ENCODE data around the gene REXO1. TPM values are rescaled to one million over a fixed set of nuclear protein-coding genes. Genes with fewer than 3 reads are reported as not detected.

The REXO1 gene
- polyA plus RNA-seq, 2 of the 4 experiments (the other 2 are of a cell fraction), result 5.6 to 13.8 TPM

DNA sequence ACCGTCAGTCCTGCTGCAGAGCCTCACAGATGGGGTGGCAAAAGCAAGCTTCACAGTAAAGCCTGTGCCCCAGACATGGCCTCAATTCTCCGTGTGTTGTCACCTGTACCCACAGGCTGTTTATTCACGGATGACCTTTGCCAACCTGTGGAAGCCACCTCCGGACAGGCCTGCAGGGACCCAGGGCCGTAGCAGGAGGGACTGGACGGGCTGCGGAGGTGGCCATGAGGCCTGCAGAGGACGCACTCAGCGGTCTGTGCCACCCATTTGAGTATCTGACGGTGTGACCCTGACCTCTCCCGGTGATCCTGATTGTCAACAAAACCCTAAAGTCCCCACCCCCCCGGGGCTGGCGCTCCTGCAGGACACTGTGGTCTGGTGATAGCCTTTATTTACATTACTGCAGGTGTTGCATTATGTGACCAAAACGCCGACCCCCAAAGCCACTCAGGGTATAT lies 22.9 kb upstream of the REXO1 start:
- POLR2A ChIA-PET, result no interaction called here
- no peak for TF ChIP-seq GATA3 (IDR thresholded peaks at IDR 0.05; ENCODE audit: borderline replicate concordance)
- no peak for TF ChIP-seq NR3C1 (IDR thresholded peaks at IDR 0.05)
- no peak for TF ChIP-seq HDAC2 (IDR thresholded peaks at IDR 0.05)
- TF ChIP-seq ESRRA (IDR thresholded peaks at IDR 0.05; ENCODE audit: borderline replicate concordance, low read length), result no peak
- TF ChIP-seq CEBPB (IDR thresholded peaks at IDR 0.05), result no peak
- no peak for TF ChIP-seq KDM5A (IDR thresholded peaks at IDR 0.05)
- no peak for TF ChIP-seq FOSL2 (IDR thresholded peaks at IDR 0.05)
- no peak for TF ChIP-seq FOSL2 (CRISPR knock-in tag; IDR thresholded peaks at IDR 0.05)
- no peak for TF ChIP-seq RFX5 (IDR thresholded peaks at IDR 0.05)
- no peak for TF ChIP-seq NPAS2 (CRISPR knock-in tag; IDR thresholded peaks at IDR 0.05; ENCODE audit: borderline replicate concordance)
- no peak for TF ChIP-seq PHF8 (IDR thresholded peaks at IDR 0.05; ENCODE audit: borderline replicate concordance, low read depth)
- TF ChIP-seq, protein P1, sequence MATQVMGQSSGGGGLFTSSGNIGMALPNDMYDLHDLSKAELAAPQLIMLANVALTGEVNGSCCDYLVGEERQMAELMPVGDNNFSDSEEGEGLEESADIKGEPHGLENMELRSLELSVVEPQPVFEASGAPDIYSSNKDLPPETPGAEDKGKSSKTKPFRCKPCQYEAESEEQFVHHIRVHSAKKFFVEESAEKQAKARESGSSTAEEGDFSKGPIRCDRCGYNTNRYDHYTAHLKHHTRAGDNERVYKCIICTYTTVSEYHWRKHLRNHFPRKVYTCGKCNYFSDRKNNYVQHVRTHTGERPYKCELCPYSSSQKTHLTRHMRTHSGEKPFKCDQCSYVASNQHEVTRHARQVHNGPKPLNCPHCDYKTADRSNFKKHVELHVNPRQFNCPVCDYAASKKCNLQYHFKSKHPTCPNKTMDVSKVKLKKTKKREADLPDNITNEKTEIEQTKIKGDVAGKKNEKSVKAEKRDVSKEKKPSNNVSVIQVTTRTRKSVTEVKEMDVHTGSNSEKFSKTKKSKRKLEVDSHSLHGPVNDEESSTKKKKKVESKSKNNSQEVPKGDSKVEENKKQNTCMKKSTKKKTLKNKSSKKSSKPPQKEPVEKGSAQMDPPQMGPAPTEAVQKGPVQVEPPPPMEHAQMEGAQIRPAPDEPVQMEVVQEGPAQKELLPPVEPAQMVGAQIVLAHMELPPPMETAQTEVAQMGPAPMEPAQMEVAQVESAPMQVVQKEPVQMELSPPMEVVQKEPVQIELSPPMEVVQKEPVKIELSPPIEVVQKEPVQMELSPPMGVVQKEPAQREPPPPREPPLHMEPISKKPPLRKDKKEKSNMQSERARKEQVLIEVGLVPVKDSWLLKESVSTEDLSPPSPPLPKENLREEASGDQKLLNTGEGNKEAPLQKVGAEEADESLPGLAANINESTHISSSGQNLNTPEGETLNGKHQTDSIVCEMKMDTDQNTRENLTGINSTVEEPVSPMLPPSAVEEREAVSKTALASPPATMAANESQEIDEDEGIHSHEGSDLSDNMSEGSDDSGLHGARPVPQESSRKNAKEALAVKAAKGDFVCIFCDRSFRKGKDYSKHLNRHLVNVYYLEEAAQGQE (IDR thresholded peaks at IDR 0.05), result no peak
- TF ChIP-seq, protein P2, sequence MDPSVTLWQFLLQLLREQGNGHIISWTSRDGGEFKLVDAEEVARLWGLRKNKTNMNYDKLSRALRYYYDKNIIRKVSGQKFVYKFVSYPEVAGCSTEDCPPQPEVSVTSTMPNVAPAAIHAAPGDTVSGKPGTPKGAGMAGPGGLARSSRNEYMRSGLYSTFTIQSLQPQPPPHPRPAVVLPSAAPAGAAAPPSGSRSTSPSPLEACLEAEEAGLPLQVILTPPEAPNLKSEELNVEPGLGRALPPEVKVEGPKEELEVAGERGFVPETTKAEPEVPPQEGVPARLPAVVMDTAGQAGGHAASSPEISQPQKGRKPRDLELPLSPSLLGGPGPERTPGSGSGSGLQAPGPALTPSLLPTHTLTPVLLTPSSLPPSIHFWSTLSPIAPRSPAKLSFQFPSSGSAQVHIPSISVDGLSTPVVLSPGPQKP (IDR thresholded peaks at IDR 0.05; ENCODE audit: low read depth, low read length), result no peak
- no peak for TF ChIP-seq EHF (CRISPR knock-in tag; IDR thresholded peaks at IDR 0.05)
- CTCF ChIA-PET, result no interaction called here
- no peak for FAIRE-seq
- no peak for ATAC-seq
- H3K9me3 ChIP-seq, result no peaks in the 10 kb centered on the region
- no peak overlapping the region for H3K4me3 ChIP-seq
- DNase-seq (ENCODE audit: low read depth in 1 of 2, low spot score in 1 of 2), result no peak
- peaks cover 10% of the 10 kb centered on the region for H3K4me1 ChIP-seq
- no peak overlapping the region for H3K27ac ChIP-seq
- no peak overlapping the region for H3K4me2 ChIP-seq
- 83% methylated on average over 8 of the region's 15 CpGs for WGBS (ENCODE audit: missing lambda C conversion rate)

- CTCF ChIA-PET, result no interaction called here
- no peaks in the 10 kb centered on the region for H3K9me3 ChIP-seq
- no peak overlapping the region for H3K27ac ChIP-seq
- POLR2A ChIA-PET, result interaction anchor here (0.7 kb wide), 1 partner anchor 21 kb away, joined by 5 read pairs; no protein-coding TSS in a partner anchor
- DNase-seq (ENCODE audit: low read depth in 1 of 2, low spot score in 1 of 2), result no peak
- WGBS (ENCODE audit: missing lambda C conversion rate), result 79% methylated on average over 7 of the region's 7 CpGs
- FAIRE-seq, result no peak
- TF ChIP-seq PHF8 (IDR thresholded peaks at IDR 0.05; ENCODE audit: borderline replicate concordance, low read depth) (no peak), KDM5A (IDR thresholded peaks at IDR 0.05) (no peak), MAFK (IDR thresholded peaks at IDR 0.05; ENCODE audit: partially characterized antibody) (no peak), JUNB (IDR thresholded peaks at IDR 0.05) (no peak), POLR2AphosphoS2 (conservative IDR thresholded peaks at IDR 0.05; ENCODE audit: low read length) (no peak), RCOR1 (IDR thresholded peaks at IDR 0.05; ENCODE audit: low read depth, low read length) (no peak), KDM1A (IDR thresholded peaks at IDR 0.05; ENCODE audit: low read depth) (no peak), CEBPB (IDR thresholded peaks at IDR 0.05) (no peak), TFCP2L1 (CRISPR knock-in tag; IDR thresholded peaks at IDR 0.05) (no peak), NFE2L2 (conservative IDR thresholded peaks at IDR 0.05; ENCODE audit: low read length) (no peak), RARB (CRISPR knock-in tag; IDR thresholded peaks at IDR 0.05) (no peak), TP53 (CRISPR knock-in tag; IDR thresholded peaks at IDR 0.05) (no peak), HOXA7 (CRISPR knock-in tag; IDR thresholded peaks at IDR 0.05) (no peak), ZC3H11A (IDR thresholded peaks at IDR 0.05) (no peak), CTCF (IDR thresholded peaks at IDR 0.05) (no peak)
- TF ChIP-seq, protein P3, sequence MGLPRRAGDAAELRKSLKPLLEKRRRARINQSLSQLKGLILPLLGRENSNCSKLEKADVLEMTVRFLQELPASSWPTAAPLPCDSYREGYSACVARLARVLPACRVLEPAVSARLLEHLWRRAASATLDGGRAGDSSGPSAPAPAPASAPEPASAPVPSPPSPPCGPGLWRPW (IDR thresholded peaks at IDR 0.05), result no peak
- TF ChIP-seq, protein P2 (IDR thresholded peaks at IDR 0.05; ENCODE audit: low read depth, low read length), result no peak
- ATAC-seq, result no peak
- no peak overlapping the region for H3K4me2 ChIP-seq
- peaks cover 11% of the 10 kb centered on the region; the same call in 2 of the 3 replicates for H3K4me1 ChIP-seq
- no peak overlapping the region for H3K4me3 ChIP-seq
Measured at GRCh38 chr19:1868971-1869370, 20.7 kb upstream of the REXO1 start.

Data from A549 (cell line).